Measurements from ENCODE around the gene GAPVD1. TPM values are rescaled to one million over a fixed set of nuclear protein-coding genes. Genes with fewer than 3 reads are reported as not detected.

GAPVD1 gene
- total and polyA plus RNA-seq, 2 of the 13 experiments (the other 11 are each of a cell fraction or from before 2014, with no cell fraction given) = 11.1 to 33.2 TPM

DNA sequence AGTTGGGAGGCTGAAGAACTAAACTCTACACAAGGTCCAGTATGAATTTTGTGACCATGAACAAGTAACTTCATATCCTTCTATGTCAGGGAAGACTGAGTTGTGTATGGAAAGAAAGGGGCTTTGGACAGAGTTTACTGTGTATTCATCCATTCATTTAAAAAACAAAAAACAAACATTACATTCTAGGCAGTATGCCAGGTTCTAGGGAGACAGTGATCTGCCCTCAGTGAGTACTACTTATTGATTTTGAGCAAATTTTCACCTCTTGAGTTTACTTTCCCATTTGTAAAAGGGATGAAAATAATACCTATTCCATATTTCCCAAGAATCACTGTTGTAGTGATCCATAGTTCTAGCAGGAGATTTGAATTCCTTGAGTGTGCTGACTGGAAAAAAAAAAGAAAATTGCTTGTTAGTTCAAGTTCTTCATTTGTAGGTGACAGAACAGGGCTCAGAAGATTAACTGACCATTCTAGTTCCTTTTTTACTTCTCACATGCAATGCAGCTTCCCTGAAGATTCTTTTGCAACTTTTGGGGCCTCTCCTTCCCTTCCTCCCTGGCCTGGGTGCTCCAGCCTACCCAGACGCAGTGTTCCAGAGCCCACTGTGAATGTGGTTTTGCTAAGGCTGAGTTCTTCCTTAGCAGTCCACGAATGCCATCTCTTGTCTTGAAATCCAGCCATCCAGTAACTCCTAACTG lies 2.6 kb upstream of the GAPVD1 start (continued):
- TF ChIP-seq, protein P1, sequence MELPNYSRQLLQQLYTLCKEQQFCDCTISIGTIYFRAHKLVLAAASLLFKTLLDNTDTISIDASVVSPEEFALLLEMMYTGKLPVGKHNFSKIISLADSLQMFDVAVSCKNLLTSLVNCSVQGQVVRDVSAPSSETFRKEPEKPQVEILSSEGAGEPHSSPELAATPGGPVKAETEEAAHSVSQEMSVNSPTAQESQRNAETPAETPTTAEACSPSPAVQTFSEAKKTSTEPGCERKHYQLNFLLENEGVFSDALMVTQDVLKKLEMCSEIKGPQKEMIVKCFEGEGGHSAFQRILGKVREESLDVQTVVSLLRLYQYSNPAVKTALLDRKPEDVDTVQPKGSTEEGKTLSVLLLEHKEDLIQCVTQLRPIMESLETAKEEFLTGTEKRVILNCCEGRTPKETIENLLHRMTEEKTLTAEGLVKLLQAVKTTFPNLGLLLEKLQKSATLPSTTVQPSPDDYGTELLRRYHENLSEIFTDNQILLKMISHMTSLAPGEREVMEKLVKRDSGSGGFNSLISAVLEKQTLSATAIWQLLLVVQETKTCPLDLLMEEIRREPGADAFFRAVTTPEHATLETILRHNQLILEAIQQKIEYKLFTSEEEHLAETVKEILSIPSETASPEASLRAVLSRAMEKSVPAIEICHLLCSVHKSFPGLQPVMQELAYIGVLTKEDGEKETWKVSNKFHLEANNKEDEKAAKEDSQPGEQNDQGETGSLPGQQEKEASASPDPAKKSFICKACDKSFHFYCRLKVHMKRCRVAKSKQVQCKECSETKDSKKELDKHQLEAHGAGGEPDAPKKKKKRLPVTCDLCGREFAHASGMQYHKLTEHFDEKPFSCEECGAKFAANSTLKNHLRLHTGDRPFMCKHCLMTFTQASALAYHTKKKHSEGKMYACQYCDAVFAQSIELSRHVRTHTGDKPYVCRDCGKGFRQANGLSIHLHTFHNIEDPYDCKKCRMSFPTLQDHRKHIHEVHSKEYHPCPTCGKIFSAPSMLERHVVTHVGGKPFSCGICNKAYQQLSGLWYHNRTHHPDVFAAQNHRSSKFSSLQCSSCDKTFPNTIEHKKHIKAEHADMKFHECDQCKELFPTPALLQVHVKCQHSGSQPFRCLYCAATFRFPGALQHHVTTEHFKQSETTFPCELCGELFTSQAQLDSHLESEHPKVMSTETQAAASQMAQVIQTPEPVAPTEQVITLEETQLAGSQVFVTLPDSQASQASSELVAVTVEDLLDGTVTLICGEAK (IDR thresholded peaks at IDR 0.05) = no peak
- TF ChIP-seq, protein P1 (CRISPR knock-in tag; IDR thresholded peaks at IDR 0.05) = no peak
- TF ChIP-seq, protein P2, sequence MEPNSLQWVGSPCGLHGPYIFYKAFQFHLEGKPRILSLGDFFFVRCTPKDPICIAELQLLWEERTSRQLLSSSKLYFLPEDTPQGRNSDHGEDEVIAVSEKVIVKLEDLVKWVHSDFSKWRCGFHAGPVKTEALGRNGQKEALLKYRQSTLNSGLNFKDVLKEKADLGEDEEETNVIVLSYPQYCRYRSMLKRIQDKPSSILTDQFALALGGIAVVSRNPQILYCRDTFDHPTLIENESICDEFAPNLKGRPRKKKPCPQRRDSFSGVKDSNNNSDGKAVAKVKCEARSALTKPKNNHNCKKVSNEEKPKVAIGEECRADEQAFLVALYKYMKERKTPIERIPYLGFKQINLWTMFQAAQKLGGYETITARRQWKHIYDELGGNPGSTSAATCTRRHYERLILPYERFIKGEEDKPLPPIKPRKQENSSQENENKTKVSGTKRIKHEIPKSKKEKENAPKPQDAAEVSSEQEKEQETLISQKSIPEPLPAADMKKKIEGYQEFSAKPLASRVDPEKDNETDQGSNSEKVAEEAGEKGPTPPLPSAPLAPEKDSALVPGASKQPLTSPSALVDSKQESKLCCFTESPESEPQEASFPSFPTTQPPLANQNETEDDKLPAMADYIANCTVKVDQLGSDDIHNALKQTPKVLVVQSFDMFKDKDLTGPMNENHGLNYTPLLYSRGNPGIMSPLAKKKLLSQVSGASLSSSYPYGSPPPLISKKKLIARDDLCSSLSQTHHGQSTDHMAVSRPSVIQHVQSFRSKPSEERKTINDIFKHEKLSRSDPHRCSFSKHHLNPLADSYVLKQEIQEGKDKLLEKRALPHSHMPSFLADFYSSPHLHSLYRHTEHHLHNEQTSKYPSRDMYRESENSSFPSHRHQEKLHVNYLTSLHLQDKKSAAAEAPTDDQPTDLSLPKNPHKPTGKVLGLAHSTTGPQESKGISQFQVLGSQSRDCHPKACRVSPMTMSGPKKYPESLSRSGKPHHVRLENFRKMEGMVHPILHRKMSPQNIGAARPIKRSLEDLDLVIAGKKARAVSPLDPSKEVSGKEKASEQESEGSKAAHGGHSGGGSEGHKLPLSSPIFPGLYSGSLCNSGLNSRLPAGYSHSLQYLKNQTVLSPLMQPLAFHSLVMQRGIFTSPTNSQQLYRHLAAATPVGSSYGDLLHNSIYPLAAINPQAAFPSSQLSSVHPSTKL (CRISPR knock-in tag; IDR thresholded peaks at IDR 0.05) = 0 out of 2 replicates have a peak, but pooled peaks have one; percentile 17
- peak; percentile 75 for TF ChIP-seq GATAD2A (CRISPR knock-in tag; IDR thresholded peaks at IDR 0.05)
- no peak for TF ChIP-seq MAFG (CRISPR knock-in tag; IDR thresholded peaks at IDR 0.05)
- TF ChIP-seq HOXA7 (CRISPR knock-in tag; IDR thresholded peaks at IDR 0.05) = no peak
- TF ChIP-seq, protein P3, sequence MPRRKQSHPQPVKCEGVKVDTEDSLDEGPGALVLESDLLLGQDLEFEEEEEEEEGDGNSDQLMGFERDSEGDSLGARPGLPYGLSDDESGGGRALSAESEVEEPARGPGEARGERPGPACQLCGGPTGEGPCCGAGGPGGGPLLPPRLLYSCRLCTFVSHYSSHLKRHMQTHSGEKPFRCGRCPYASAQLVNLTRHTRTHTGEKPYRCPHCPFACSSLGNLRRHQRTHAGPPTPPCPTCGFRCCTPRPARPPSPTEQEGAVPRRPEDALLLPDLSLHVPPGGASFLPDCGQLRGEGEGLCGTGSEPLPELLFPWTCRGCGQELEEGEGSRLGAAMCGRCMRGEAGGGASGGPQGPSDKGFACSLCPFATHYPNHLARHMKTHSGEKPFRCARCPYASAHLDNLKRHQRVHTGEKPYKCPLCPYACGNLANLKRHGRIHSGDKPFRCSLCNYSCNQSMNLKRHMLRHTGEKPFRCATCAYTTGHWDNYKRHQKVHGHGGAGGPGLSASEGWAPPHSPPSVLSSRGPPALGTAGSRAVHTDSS (CRISPR knock-in tag; conservative IDR thresholded peaks at IDR 0.05) = no peak
- TF ChIP-seq NFIC (IDR thresholded peaks at IDR 0.05; ENCODE audit: low read length) = 0 out of 2 replicates have a peak, but pooled peaks have one; percentile 32
- TF ChIP-seq, protein P4, sequence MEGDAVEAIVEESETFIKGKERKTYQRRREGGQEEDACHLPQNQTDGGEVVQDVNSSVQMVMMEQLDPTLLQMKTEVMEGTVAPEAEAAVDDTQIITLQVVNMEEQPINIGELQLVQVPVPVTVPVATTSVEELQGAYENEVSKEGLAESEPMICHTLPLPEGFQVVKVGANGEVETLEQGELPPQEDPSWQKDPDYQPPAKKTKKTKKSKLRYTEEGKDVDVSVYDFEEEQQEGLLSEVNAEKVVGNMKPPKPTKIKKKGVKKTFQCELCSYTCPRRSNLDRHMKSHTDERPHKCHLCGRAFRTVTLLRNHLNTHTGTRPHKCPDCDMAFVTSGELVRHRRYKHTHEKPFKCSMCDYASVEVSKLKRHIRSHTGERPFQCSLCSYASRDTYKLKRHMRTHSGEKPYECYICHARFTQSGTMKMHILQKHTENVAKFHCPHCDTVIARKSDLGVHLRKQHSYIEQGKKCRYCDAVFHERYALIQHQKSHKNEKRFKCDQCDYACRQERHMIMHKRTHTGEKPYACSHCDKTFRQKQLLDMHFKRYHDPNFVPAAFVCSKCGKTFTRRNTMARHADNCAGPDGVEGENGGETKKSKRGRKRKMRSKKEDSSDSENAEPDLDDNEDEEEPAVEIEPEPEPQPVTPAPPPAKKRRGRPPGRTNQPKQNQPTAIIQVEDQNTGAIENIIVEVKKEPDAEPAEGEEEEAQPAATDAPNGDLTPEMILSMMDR (CRISPR knock-in tag; IDR thresholded peaks at IDR 0.05) = no peak
- TF ChIP-seq, protein P5, sequence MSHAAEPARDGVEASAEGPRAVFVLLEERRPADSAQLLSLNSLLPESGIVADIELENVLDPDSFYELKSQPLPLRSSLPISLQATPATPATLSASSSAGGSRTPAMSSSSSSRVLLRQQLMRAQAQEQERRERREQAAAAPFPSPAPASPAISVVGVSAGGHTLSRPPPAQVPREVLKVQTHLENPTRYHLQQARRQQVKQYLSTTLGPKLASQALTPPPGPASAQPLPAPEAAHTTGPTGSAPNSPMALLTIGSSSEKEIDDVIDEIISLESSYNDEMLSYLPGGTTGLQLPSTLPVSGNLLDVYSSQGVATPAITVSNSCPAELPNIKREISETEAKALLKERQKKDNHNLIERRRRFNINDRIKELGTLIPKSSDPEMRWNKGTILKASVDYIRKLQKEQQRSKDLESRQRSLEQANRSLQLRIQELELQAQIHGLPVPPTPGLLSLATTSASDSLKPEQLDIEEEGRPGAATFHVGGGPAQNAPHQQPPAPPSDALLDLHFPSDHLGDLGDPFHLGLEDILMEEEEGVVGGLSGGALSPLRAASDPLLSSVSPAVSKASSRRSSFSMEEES (CRISPR knock-in tag; IDR thresholded peaks at IDR 0.05) = no peak
